Lower leg skin (tissue), 3 donors: ENCODE results near the gene NR3C2.

Experiments used
- CTCF ChIP-seq, 3 donors: fragments of 450-650 bp; IDR thresholded peaks; one replicate each; pipeline ENCODE4 v1.5.1; 2016; ENCODE audit warnings: antibody characterized with exemption in 3 of 3, mild to moderate bottlenecking in 3 of 3, moderate library complexity in 2 of 3
- POLR2A ChIP-seq, 2 donors: fragments of 450-650 bp; IDR thresholded peaks; one replicate each; pipeline ENCODE4 v1.6.1; 2016 to 2017; ENCODE audit warnings: antibody characterized with exemption in 2 of 2, mild to moderate bottlenecking in 1 of 2, moderate library complexity in 1 of 2

- TF ChIP-seq CTCF (IDR thresholded peaks at IDR 0.05): no peak
- no peak for TF ChIP-seq POLR2A (IDR thresholded peaks at IDR 0.05)
Measured at GRCh38 chr4:148364525-148364924, 77.7 kb downstream of the NR3C2 start.
